GM12801 (cell line): ENCODE data around the gene CXCR6.

Source experiments
- TF ChIP-seq, protein P1 (sequence below): IDR thresholded peaks from one replicate; pipeline ENCODE4 v1.5.1; 2011; ENCODE audit warnings: control low read depth; ENCODE audit not compliant: insufficient read length; ENCODE audit errors: extremely low read depth

CXCR6 gene

GRCh38 chr3:45965653-45966052 lies 22.4 kb downstream of the CXCR6 start:
- TF ChIP-seq, protein P1, sequence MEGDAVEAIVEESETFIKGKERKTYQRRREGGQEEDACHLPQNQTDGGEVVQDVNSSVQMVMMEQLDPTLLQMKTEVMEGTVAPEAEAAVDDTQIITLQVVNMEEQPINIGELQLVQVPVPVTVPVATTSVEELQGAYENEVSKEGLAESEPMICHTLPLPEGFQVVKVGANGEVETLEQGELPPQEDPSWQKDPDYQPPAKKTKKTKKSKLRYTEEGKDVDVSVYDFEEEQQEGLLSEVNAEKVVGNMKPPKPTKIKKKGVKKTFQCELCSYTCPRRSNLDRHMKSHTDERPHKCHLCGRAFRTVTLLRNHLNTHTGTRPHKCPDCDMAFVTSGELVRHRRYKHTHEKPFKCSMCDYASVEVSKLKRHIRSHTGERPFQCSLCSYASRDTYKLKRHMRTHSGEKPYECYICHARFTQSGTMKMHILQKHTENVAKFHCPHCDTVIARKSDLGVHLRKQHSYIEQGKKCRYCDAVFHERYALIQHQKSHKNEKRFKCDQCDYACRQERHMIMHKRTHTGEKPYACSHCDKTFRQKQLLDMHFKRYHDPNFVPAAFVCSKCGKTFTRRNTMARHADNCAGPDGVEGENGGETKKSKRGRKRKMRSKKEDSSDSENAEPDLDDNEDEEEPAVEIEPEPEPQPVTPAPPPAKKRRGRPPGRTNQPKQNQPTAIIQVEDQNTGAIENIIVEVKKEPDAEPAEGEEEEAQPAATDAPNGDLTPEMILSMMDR = no peak

DNA sequence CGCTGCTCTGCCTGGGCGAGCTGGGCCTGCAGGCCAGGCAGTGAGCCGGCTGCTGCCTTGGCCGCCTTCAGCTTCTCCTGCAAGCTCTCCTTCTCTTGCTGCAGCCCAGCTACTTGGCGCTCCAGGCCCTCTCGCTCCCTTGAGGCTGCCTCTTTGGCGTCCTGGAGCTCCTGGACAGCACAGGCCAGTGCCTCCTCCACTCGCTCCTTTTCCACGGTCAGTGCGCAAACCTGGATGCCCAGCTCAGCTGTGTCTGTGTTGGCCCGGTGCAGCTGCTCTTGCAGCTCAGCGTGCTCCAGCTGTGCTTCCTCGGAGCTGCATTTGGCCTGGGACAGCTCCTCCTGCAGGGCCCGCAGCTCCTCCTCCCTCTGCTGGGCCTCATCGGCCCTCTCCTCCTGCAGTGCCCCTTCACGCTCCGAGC lies 23.1 kb downstream of the CXCR6 start:
- TF ChIP-seq, protein P1 = no peak

DNA sequence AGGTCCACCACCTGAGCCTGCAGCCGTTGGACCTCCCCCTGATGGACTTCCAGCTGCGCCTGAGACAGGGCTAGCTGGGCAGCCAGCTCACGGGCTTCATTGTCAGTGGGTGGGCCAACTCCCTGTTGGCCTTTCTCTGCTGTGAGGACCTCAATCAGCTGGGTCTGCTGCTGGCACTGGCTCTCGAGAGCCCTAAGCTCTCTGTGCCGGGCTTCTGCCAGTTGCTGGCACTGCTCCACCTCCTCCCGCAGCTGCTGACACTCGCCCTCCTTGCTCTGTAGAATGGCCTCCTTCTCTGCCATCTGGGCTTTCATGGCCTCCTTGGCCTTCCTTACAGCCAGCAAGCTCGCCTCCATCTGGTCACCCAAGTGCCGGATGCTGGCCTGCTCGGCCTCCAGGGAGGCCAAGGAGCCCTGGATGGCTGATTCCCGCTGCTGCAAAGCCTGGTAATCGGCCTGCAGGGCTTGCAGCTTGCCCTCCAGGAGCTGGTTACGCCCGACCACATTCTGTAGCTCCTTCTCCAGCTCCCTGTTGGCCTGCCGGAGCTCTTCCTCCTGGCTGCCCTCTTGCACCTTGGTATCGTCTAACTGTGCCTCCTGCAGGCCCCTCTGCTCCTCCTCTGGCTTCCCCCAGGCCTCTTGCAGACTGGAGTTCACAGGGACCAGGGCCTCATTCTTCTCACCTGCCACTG lies 23.8 kb downstream of the CXCR6 start:
- TF ChIP-seq, protein P1 = no peak

DNA sequence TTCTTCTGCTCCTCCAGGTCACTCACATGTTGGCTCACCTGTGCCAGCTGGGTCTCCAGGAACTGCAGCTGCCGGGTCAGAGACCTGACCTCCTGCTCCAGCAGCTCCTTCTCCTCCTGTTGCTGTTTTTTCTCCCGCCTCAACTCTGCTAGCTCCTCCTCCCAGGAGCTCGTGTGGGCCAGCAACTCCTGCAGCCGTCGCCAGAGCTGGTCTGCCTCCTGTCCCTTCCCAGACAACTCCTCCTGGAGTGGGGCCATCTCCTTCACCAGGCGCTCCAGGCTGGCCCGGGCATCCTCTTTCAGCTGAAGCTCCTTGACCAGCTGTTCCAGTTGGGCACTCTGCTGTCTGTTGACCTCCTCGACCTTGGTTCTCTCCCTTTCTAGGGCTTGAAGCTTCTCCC lies 24.5 kb downstream of the CXCR6 start:
- TF ChIP-seq, protein P1 = no peak

DNA sequence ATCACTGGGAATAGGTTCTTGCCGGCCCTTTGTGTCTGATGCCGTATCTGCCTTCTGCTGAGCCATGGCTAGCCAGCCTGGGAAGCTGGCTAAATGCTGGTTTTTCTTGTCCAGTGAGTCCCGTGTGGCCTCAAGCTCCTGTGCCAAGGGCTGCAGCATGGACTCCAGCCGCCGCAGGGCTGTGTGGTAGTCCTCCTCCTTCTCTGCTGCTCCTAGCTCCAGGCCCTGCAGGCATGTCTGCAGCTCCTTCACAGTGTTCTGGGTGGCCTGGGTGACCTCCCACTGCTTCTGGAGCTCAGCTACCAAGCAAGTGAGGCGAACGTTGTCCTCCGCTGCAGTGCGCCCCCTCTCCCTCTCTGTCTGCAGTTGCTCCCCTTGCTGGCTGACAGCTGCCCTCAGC lies 24.9 kb downstream of the CXCR6 start:
- TF ChIP-seq, protein P1 = no peak

DNA sequence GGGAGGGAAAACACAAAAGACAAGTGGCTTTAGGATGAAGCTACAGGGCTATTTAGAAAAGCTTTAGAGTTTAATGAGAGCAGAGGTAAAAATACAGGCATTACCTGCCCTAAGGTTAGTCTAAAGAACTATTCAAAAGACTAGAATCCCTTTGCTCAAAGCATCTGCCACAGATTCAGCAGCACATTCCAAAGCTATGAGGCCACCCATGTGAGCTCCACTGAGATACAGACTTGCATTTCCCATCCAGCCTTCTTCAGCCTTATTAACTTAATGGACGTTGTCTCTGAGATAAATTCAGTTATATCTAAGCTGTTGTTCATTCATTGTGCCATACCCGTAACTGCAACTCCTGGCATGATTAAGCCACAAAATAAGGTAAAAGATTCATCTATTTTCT lies 25.4 kb downstream of the CXCR6 start:
- TF ChIP-seq, protein P1 = no peak

DNA sequence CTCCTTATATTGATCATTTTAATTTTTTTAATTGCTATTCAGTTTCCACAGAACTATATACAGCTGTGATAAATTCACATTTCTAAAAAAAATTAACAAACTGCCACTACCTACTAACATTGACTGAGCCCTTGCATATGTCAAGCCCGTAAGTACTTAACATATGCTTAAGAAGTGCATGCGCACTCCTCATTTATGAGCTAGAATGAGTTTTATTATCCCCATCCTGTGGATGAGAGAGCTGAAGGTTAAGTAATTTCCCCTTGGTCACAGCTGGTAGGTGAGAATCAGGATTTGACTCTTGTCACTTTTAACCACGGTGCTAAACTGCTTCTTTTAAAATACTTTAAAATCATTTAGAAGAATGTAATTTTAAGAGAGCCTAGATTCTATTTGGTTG lies 25.9 kb downstream of the CXCR6 start:
- TF ChIP-seq, protein P1 = no peak
